ENCODE measurements around the gene MMP7. TPM values are rescaled to one million over a fixed set of nuclear protein-coding genes. Genes with fewer than 3 reads are reported as not detected.
"Not testable (repeated sequence)": the region's sequence is repeated elsewhere in the genome, so short reads cannot be mapped to it uniquely, and the experiment has no call there.

Gene MMP7
- total RNA-seq, 4 donors from 2014 or later = 1.2 TPM; not detected in 3

DNA sequence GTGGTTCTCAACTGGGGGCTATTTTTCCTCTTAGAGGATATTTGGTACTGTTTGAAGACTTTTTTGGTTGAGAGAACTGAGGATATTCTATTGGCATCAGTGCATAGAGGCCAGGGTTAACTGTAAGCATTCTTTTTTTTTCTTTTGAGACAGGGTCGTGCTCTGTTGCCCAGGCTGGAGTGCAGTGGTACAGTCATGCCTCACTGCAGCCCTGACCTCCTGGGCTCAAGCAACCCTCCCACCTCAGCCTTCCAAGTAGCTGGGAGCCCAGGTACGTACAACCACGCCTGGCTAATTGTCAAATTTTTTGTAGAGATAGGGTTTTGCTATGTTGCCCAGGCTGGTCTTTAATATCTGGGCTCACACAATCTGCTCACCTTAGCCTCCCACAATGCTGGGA is 12.9 kb downstream of the MMP7 start:
- intact Hi-C loops (cut with DNase I) = loop anchor here (10.0 kb wide), 1 partner anchor 97 kb away; no protein-coding TSS in a partner anchor
- 36 to 59% methylated on average over 3 of the region's 3 CpGs for WGBS, 2 donors
- Histone ChIP-seq H3K4me3 (replicated peaks in 1 of 3) (no peak overlapping the region), H3K9me3 (no peaks in the 10 kb centered on the region), H3K36me3 (no peaks in the 10 kb centered on the region), H3K27me3 (no peaks in the 10 kb centered on the region), H3K4me1 (no peaks in the 10 kb centered on the region), H3K27ac (no peak overlapping the region)
- DNase-seq = peak; percentile 51 to 53
- no peak for TF ChIP-seq POLR2A (IDR thresholded peaks at IDR 0.05)
- TF ChIP-seq, protein P1, sequence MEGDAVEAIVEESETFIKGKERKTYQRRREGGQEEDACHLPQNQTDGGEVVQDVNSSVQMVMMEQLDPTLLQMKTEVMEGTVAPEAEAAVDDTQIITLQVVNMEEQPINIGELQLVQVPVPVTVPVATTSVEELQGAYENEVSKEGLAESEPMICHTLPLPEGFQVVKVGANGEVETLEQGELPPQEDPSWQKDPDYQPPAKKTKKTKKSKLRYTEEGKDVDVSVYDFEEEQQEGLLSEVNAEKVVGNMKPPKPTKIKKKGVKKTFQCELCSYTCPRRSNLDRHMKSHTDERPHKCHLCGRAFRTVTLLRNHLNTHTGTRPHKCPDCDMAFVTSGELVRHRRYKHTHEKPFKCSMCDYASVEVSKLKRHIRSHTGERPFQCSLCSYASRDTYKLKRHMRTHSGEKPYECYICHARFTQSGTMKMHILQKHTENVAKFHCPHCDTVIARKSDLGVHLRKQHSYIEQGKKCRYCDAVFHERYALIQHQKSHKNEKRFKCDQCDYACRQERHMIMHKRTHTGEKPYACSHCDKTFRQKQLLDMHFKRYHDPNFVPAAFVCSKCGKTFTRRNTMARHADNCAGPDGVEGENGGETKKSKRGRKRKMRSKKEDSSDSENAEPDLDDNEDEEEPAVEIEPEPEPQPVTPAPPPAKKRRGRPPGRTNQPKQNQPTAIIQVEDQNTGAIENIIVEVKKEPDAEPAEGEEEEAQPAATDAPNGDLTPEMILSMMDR (IDR thresholded peaks at IDR 0.05) = no peak

GRCh38 chr11:102516179-102516578 is 14.4 kb downstream of the MMP7 start:
- intact Hi-C loops (cut with DNase I) = loop anchor here (10.0 kb wide), 1 partner anchor 99 kb away; no protein-coding TSS in a partner anchor
- no peak overlapping the region for H3K27ac ChIP-seq
- no peak for DNase-seq
- 90 to 99% methylated on average over 4 of the region's 4 CpGs for WGBS, 2 donors
- H3K9me3 ChIP-seq = no peaks in the 10 kb centered on the region
- no peaks in the 10 kb centered on the region for H3K27me3 ChIP-seq
- no peak overlapping the region for H3K4me3 ChIP-seq (replicated peaks in 1 of 3)
- no peak for TF ChIP-seq POLR2A (IDR thresholded peaks at IDR 0.05)
- TF ChIP-seq, protein P1 (IDR thresholded peaks at IDR 0.05) = no peak
- no peaks in the 10 kb centered on the region for H3K36me3 ChIP-seq
- H3K4me1 ChIP-seq = no peaks in the 10 kb centered on the region

DNA sequence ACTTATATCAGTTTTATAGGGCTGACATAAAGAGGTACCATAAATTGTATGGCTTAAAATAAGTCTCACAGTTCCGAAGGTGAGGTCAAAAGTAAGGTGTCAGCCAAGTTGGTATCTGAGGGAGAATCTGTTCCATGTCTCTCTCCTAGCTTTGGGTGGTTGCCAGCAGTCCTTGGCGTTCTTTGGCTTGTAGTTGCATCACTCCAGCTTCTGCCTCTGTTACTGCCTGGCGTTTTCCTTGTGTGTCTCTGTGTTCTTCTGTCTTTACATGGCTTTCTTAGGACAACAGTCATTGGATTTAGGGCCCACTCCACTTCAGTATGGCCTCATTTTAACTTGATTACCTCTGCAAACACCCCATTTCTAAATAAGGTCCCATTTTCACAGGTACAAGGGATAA is 16.7 kb downstream of the MMP7 start:
- no peak overlapping the region for H3K27ac ChIP-seq
- no peaks in the 10 kb centered on the region for H3K36me3 ChIP-seq
- no peaks in the 10 kb centered on the region for H3K4me1 ChIP-seq
- intact Hi-C loops (cut with DNase I) = loop anchor here (10.0 kb wide), 1 partner anchor 101 kb away; no protein-coding TSS in a partner anchor
- WGBS, 2 donors = 21 to 24% methylated on average over 3 of the region's 3 CpGs
- peak; percentile 88 to 90 for DNase-seq
- TF ChIP-seq, protein P1 (IDR thresholded peaks at IDR 0.05) = no peak
- TF ChIP-seq POLR2A (IDR thresholded peaks at IDR 0.05) = no peak
- H3K4me3 ChIP-seq (replicated peaks in 1 of 3) = no peak overlapping the region
- no peaks in the 10 kb centered on the region for H3K9me3 ChIP-seq
- no peaks in the 10 kb centered on the region for H3K27me3 ChIP-seq

DNA sequence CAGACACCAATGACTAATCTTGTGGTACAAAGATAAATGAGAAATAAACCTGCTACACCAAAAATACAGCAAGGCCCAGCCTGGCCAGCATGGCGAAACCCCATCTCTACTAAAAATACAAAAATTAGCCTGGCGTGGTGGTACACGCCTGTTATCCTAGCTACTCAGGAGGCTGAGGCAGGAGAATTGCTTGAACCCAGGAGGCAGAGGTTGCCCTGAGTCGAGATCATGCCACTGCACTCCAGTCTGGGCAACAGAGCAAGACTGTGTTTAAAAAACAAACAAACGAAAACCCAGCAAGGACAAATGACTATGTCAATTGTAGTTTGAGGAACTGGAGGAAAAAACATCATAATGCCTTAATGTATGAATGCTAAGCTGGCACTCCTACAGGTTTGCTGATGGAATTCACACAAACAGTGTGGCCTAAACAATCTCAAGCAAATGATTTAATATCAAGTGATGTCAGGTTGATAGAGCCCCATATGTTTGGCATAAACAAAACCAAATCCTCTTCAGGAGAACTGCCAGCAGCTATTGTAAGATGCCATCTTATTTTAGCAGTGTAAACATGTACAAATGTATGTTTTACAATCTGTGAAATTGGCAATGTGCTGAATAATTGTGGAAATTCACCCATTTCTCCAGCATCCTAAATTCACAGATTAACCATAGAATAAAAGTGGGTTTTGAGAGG is 20.0 kb downstream of the MMP7 start:
- Histone ChIP-seq H3K4me1 (no peaks in the 10 kb centered on the region), H3K27me3 (no peaks in the 10 kb centered on the region), H3K4me3 (replicated peaks in 1 of 3) (no peak overlapping the region), H3K36me3 (no peaks in the 10 kb centered on the region), H3K27ac (no peak overlapping the region), H3K9me3 (no peaks in the 10 kb centered on the region)
- 86 to 89% methylated on average over 5 of the region's 5 CpGs for WGBS, 2 donors
- TF ChIP-seq, protein P1 (IDR thresholded peaks at IDR 0.05) = no peak
- TF ChIP-seq POLR2A (IDR thresholded peaks at IDR 0.05) = no peak
- intact Hi-C loops (cut with DNase I) = loop anchor here (10.0 kb wide), 1 partner anchor 104 kb away; no protein-coding TSS in a partner anchor
- no peak for DNase-seq

DNA sequence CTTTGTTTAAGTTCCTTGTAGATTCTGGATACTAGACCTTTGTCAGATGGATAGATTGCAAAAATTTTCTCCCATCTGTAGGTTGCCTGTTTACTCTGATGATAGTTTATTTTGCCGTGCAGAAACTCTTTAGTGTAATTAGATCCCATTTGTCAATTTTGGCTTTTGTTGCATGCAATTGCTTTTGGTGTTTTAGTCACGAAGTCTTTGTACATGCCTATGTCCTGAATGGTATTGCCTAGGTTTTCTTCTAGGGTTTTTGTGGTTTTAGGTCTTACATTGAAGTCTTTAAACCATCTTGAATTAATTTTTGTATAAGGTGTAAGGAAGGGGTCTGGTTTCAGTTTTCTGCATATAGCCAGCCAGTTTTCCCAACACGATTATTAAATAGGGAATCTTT is 27.7 kb downstream of the MMP7 start:
- intact Hi-C loops (cut with DNase I); H3K4me3 ChIP-seq (replicated peaks in 1 of 3); H3K4me1 ChIP-seq; H3K36me3 ChIP-seq; H3K27ac ChIP-seq; DNase-seq; H3K9me3 ChIP-seq; H3K27me3 ChIP-seq: not testable (repeated sequence)
- 89 to 94% methylated on average over 3 of the region's 3 CpGs for whole genome bisulfite sequencing, 2 donors

Measured in thyroid gland (tissue), 4 donors.